Measurements from ENCODE around the gene LPAR5. TPM values are rescaled to one million over a fixed set of nuclear protein-coding genes. Genes with fewer than 3 reads are reported as not detected.

LPAR5 gene
- total RNA-seq, 4 donors from 2014 or later, result 11.0 to 16.4 (median 12.4) TPM

GRCh38 chr12:6644257-6644596, 8.5 kb upstream of the LPAR5 start:
- no peak for DNase-seq (ENCODE audit: low spot score in 2 of 2)
- no peak overlapping the region for H3K4me3 ChIP-seq (ENCODE audit: low read depth, poor library complexity, severe bottlenecking)
- intact Hi-C loops (cut with DNase I; ENCODE audit: low total_unique reads), result no loop called here
- TF ChIP-seq CTCF (IDR thresholded peaks at IDR 0.05) (no peak), POLR2A (IDR thresholded peaks at IDR 0.05) (no peak)
- WGBS, 2 donors, result 74 to 78% methylated on average over 6 of the region's 6 CpGs

GRCh38 chr12:6643569-6644256, 8.0 kb upstream of the LPAR5 start:
- WGBS, 2 donors, result 81 to 87% methylated on average over 6 of the region's 6 CpGs
- intact Hi-C loops (cut with DNase I; ENCODE audit: low total_unique reads), result no loop called here
- DNase-seq (ENCODE audit: low spot score in 2 of 2), result no peak
- no peak overlapping the region for H3K4me3 ChIP-seq (ENCODE audit: low read depth, poor library complexity, severe bottlenecking)
- no peak for TF ChIP-seq CTCF (IDR thresholded peaks at IDR 0.05)
- no peak for TF ChIP-seq POLR2A (IDR thresholded peaks at IDR 0.05)

GRCh38 chr12:6641131-6641530, 5.4 kb upstream of the LPAR5 start:
- TF ChIP-seq POLR2A (IDR thresholded peaks at IDR 0.05), result no peak
- H3K4me3 ChIP-seq (ENCODE audit: low read depth, poor library complexity, severe bottlenecking), result no peak overlapping the region
- intact Hi-C loops (cut with DNase I; ENCODE audit: low total_unique reads), result no loop called here
- no peak for DNase-seq (ENCODE audit: low spot score in 2 of 2)
- 47 to 48% methylated on average over 4 of the region's 4 CpGs for WGBS, 2 donors

GRCh38 chr12:6640497-6640896, 4.7 kb upstream of the LPAR5 start:
- 69 to 78% methylated on average over 4 of the region's 4 CpGs for WGBS, 2 donors
- intact Hi-C loops (cut with DNase I; ENCODE audit: low total_unique reads), result no loop called here
- DNase-seq (ENCODE audit: low spot score in 2 of 2), result no peak
- no peak overlapping the region for H3K4me3 ChIP-seq (ENCODE audit: low read depth, poor library complexity, severe bottlenecking)
- no peak for TF ChIP-seq CTCF (IDR thresholded peaks at IDR 0.05)
- no peak for TF ChIP-seq POLR2A (IDR thresholded peaks at IDR 0.05)

- 79% methylated on average over 11 of the region's 11 CpGs for WGBS, 2 donors
- TF ChIP-seq POLR2A (IDR thresholded peaks at IDR 0.05), result no peak
- TF ChIP-seq CTCF (IDR thresholded peaks at IDR 0.05), result no peak
- intact Hi-C loops (cut with DNase I; ENCODE audit: low total_unique reads), result no loop called here
- no peak for DNase-seq (ENCODE audit: low spot score in 2 of 2)
- no peak overlapping the region for H3K4me3 ChIP-seq (ENCODE audit: low read depth, poor library complexity, severe bottlenecking)
Measured at GRCh38 chr12:6639151-6639801, 3.5 kb upstream of the LPAR5 start.

- TF ChIP-seq POLR2A (IDR thresholded peaks at IDR 0.05) (no peak), CTCF (IDR thresholded peaks at IDR 0.05) (no peak)
- H3K4me3 ChIP-seq (ENCODE audit: low read depth, poor library complexity, severe bottlenecking), result no peak overlapping the region
- intact Hi-C loops (cut with DNase I; ENCODE audit: low total_unique reads), result no loop called here
- no peak for DNase-seq (ENCODE audit: low spot score in 2 of 2)
- 56 to 60% methylated on average over 9 of the region's 9 CpGs for WGBS, 2 donors
Measured at GRCh38 chr12:6638305-6638704, 2.5 kb upstream of the LPAR5 start.

Measured in lower leg skin (tissue), 4 donors.